22Rv1 (cell line): Measurements from ENCODE around the gene TMEM94.

Experiments used
- CTCF ChIP-seq: fragments of 450-650 bp; IDR thresholded peaks from 2 replicates; pipeline ENCODE4 v1.5.1; 2017; ENCODE audit warnings: mild to moderate bottlenecking
- ZFX ChIP-seq: fragments of 450-650 bp; IDR thresholded peaks from 2 replicates; pipeline ENCODE4 v1.6.1; 2017; ENCODE audit warnings: antibody characterized with exemption, borderline replicate concordance

- no peak for TF ChIP-seq CTCF
- TF ChIP-seq ZFX = no peak
Observed at GRCh38 chr17:75457047-75457654, 716 bp downstream of the TMEM94 start.
